Measurements from ENCODE around the gene SPDYE16. TPM values are rescaled to one million over a fixed set of nuclear protein-coding genes. Genes with fewer than 3 reads are reported as not detected.
"Not testable (repeated sequence)": the region's sequence is repeated elsewhere in the genome, so short reads cannot be mapped to it uniquely, and the experiment has no call there.

Gene SPDYE16
- total RNA-seq, 1 experiment from 2014 or later = not detected

GRCh38 chr7:76506081-76506440, 37.0 kb downstream of the SPDYE16 start:
- CTCF ChIA-PET = no interaction called here
- ATAC-seq (no peak), DNase-seq (no peak)
- no peak overlapping the region for H3K9ac ChIP-seq (ENCODE audit: low read length)
- intact Hi-C loops (cut with micrococcal nuclease) = no loop called here
- no peak overlapping the region for H3K4me3 ChIP-seq (ENCODE audit: low read length)
- H4K20me1 ChIP-seq (ENCODE audit: low read length) = no peaks in the 10 kb centered on the region
- POLR2A ChIA-PET (ENCODE audit: unreplicated experiment) = no interaction called here
- no TSS peak for BruUV-seq (replicated peaks)
- no peaks in the 10 kb centered on the region for H3K79me2 ChIP-seq (ENCODE audit: low read length)
- H3F3A ChIP-seq (ENCODE audit: low read length, unreplicated experiment) = no peaks in the 10 kb centered on the region
- H3K27me3 ChIP-seq (ENCODE audit: low read length) = no peaks in the 10 kb centered on the region
- H3K4me1 ChIP-seq (ENCODE audit: insufficient read depth, low read length) = peaks cover 10% of the 10 kb centered on the region
- H3K36me3 ChIP-seq (ENCODE audit: low read depth, low read length) = no peaks in the 10 kb centered on the region
- no peak for TF ChIP-seq EZH2phosphoT487 (IDR thresholded peaks at IDR 0.05; ENCODE audit: borderline replicate concordance, low read length)
- no peak for TF ChIP-seq EZH2 (IDR thresholded peaks at IDR 0.05; ENCODE audit: low read length, unreplicated experiment)
- TF ChIP-seq, protein P1, sequence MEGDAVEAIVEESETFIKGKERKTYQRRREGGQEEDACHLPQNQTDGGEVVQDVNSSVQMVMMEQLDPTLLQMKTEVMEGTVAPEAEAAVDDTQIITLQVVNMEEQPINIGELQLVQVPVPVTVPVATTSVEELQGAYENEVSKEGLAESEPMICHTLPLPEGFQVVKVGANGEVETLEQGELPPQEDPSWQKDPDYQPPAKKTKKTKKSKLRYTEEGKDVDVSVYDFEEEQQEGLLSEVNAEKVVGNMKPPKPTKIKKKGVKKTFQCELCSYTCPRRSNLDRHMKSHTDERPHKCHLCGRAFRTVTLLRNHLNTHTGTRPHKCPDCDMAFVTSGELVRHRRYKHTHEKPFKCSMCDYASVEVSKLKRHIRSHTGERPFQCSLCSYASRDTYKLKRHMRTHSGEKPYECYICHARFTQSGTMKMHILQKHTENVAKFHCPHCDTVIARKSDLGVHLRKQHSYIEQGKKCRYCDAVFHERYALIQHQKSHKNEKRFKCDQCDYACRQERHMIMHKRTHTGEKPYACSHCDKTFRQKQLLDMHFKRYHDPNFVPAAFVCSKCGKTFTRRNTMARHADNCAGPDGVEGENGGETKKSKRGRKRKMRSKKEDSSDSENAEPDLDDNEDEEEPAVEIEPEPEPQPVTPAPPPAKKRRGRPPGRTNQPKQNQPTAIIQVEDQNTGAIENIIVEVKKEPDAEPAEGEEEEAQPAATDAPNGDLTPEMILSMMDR (conservative IDR thresholded peaks at IDR 0.05; ENCODE audit: low read depth, low read length) = no peak
- H3K4me2 ChIP-seq (ENCODE audit: low read length) = no peak overlapping the region
- H3K9me3 ChIP-seq (ENCODE audit: low read length) = no peaks in the 10 kb centered on the region
- no peaks in the 10 kb centered on the region for H3K9me2 ChIP-seq (replicated peaks; ENCODE audit: low read length)
- no peak overlapping the region for H3K27ac ChIP-seq (ENCODE audit: low read length)
- H2AFZ ChIP-seq (ENCODE audit: low read length) = no peak overlapping the region

DNA sequence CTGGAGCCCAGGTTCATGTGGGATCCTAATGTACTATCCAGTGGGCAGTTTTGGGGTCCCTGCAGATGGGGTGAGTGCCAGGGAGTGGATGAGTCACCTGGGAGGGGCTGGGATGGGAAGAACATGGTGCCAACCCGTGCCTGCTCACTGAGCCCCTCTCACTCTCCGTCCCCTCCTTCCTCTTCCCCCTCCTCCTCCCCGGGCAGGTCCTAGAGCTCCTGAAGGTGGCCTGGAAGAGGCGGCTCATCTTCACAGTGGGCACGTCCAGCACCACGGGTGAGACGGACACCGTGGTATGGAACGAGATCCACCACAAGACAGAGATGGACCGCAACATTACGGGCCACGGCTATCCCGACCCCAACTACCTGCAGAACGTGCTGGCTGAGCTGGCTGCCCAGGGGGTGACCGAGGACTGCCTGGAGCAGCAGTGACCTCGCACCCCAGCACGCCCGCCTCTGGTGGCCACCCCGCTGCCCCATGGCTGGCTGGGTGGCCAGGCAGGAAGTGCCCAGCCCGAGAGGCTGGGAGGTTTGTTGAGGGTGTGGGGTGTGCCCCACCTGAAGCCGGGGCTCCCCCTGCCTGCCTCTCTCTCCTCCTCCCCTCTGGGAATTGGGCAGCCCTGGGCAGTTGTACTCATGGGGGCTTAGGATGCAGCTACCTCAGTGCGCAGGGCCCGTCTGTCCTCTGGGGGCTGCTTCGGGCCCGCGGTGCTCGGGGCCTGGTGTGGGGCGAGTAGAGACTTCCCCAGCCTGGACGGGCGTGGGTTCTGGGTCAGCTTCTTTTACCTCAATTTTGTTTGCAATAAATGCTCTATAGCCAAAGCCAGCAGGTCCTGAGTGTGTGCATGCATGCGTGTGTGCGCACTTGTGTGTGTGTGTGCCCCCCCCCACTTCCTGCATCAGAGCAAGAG, 37.7 kb downstream of the SPDYE16 start:
- ChIA-PET POLR2A (ENCODE audit: unreplicated experiment) (no interaction called here), CTCF (no interaction called here)
- Histone ChIP-seq H3K4me2 (ENCODE audit: low read length) (no peak overlapping the region), H4K20me1 (ENCODE audit: low read length) (no peaks in the 10 kb centered on the region), H3K27me3 (ENCODE audit: low read length) (no peaks in the 10 kb centered on the region), H3K9ac (ENCODE audit: low read length) (no peak overlapping the region), H3K9me2 (replicated peaks; ENCODE audit: low read length) (no peaks in the 10 kb centered on the region), H3K36me3 (ENCODE audit: low read depth, low read length) (no peaks in the 10 kb centered on the region), H3K4me1 (ENCODE audit: insufficient read depth, low read length) (peaks cover 7% of the 10 kb centered on the region), H3K4me3 (ENCODE audit: low read length) (no peak overlapping the region), H3K79me2 (ENCODE audit: low read length) (no peaks in the 10 kb centered on the region), H2AFZ (ENCODE audit: low read length) (no peak overlapping the region), H3F3A (ENCODE audit: low read length, unreplicated experiment) (no peaks in the 10 kb centered on the region), H3K27ac (ENCODE audit: low read length) (no peak overlapping the region), H3K9me3 (ENCODE audit: low read length) (no peaks in the 10 kb centered on the region)
- intact Hi-C loops (cut with micrococcal nuclease) = no loop called here
- TF ChIP-seq EZH2phosphoT487 (IDR thresholded peaks at IDR 0.05; ENCODE audit: borderline replicate concordance, low read length) (no peak), EZH2 (IDR thresholded peaks at IDR 0.05; ENCODE audit: low read length, unreplicated experiment) (no peak)
- TF ChIP-seq, protein P1 (conservative IDR thresholded peaks at IDR 0.05; ENCODE audit: low read depth, low read length) = no peak
- DNase-seq (no peak), ATAC-seq (no peak)
- BruUV-seq (replicated peaks) = no TSS peak

- H3K9me2 ChIP-seq (replicated peaks; ENCODE audit: low read length); H3F3A ChIP-seq (ENCODE audit: low read length, unreplicated experiment); DNase-seq; H3K4me2 ChIP-seq (ENCODE audit: low read length); H3K4me1 ChIP-seq (ENCODE audit: insufficient read depth, low read length); H3K9ac ChIP-seq (ENCODE audit: low read length); H3K4me3 ChIP-seq (ENCODE audit: low read length); POLR2A ChIA-PET (ENCODE audit: unreplicated experiment); H4K20me1 ChIP-seq (ENCODE audit: low read length); H3K79me2 ChIP-seq (ENCODE audit: low read length); H3K27me3 ChIP-seq (ENCODE audit: low read length); CTCF ChIA-PET; H2AFZ ChIP-seq (ENCODE audit: low read length); H3K9me3 ChIP-seq (ENCODE audit: low read length); ATAC-seq; intact Hi-C loops (cut with micrococcal nuclease); H3K36me3 ChIP-seq (ENCODE audit: low read depth, low read length); BruUV-seq (replicated peaks); H3K27ac ChIP-seq (ENCODE audit: low read length): not testable (repeated sequence)
These were observed 38.5 kb downstream of the SPDYE16 start for GRCh38 chr7:76504351-76505167.

DNA sequence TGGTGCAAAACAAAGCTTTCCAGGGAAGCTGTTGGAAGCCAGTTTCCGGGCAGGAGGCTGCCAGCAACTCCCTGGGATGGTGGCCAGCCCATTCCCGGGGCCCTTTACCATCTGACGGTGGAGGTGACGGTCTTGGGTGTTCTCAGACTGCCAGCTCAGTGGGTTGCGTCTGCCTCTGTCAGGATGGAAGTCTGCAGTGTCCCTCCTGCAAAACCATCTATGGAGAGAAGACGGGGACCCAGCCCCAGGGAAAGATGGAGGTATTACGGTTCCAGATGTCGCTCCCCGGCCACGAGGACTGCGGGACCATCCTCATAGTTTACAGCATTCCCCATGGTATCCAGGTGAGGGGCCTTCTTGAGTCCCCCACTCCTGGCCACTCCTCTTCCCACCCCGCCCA, 39.9 kb downstream of the SPDYE16 start:
- H3K4me3 ChIP-seq (ENCODE audit: low read length); H4K20me1 ChIP-seq (ENCODE audit: low read length); intact Hi-C loops (cut with micrococcal nuclease); BruUV-seq (replicated peaks); H3K27ac ChIP-seq (ENCODE audit: low read length); H3K36me3 ChIP-seq (ENCODE audit: low read depth, low read length); H3K79me2 ChIP-seq (ENCODE audit: low read length); H3K9ac ChIP-seq (ENCODE audit: low read length); POLR2A ChIA-PET (ENCODE audit: unreplicated experiment); CTCF ChIA-PET; ATAC-seq; DNase-seq; H3K27me3 ChIP-seq (ENCODE audit: low read length); H3K4me1 ChIP-seq (ENCODE audit: insufficient read depth, low read length); H3K9me3 ChIP-seq (ENCODE audit: low read length); H2AFZ ChIP-seq (ENCODE audit: low read length); H3F3A ChIP-seq (ENCODE audit: low read length, unreplicated experiment); H3K9me2 ChIP-seq (replicated peaks; ENCODE audit: low read length); H3K4me2 ChIP-seq (ENCODE audit: low read length): not testable (repeated sequence)

DNA sequence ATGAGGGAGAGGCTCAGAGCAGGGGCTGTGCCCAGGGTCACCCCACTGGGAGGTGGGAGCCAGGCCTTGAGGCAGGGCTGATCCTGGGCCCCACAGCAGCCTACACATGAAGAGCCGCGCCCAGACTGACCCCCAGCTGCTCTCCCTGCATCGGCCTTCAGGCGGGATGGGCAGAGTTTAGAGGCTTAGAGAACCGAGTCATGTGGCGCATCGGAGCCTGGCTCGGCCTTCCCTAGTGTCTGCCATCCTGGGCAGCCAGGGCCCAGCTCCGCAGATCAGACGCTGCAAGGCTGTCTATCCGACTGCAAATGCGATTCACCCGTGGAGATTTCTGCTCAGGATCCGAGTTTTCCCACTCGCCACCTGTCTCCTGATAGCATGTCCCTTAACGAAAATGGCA, 40.3 kb downstream of the SPDYE16 start:
- intact Hi-C loops (cut with micrococcal nuclease); POLR2A ChIA-PET (ENCODE audit: unreplicated experiment); H3K27me3 ChIP-seq (ENCODE audit: low read length): not testable (repeated sequence)

More for the DNA sequence above, 40.3 kb downstream of the SPDYE16 start:
- H3K4me2 ChIP-seq (ENCODE audit: low read length); H3K9me3 ChIP-seq (ENCODE audit: low read length); CTCF ChIA-PET; H3K9ac ChIP-seq (ENCODE audit: low read length); H2AFZ ChIP-seq (ENCODE audit: low read length); H3F3A ChIP-seq (ENCODE audit: low read length, unreplicated experiment); H3K79me2 ChIP-seq (ENCODE audit: low read length); H3K4me3 ChIP-seq (ENCODE audit: low read length); H3K4me1 ChIP-seq (ENCODE audit: insufficient read depth, low read length); DNase-seq; ATAC-seq; H3K9me2 ChIP-seq (replicated peaks; ENCODE audit: low read length); H3K36me3 ChIP-seq (ENCODE audit: low read depth, low read length); H4K20me1 ChIP-seq (ENCODE audit: low read length); H3K27ac ChIP-seq (ENCODE audit: low read length); BruUV-seq (replicated peaks): not testable (repeated sequence)
